DND-41 (cell line): Measurements from ENCODE around the gene ESYT2.

ENCODE experiments used
- ATAC-seq: fragments of 200-7000 bp; cut with Tn5 transposase; 3 replicates; pipeline ENCODE4 v1.9.1; 2021; ENCODE audit warnings: low read depth; ENCODE audit not compliant: insufficient read depth
- DNase-seq: peaks from one replicate; pipeline ENCODE4 v3.0.0-alpha.2; 2020
- H2AFZ ChIP-seq: 2 replicates; pipeline ENCODE4 v1.6.0; 2012; ENCODE audit warnings: low read depth, low read length
- H3K27ac ChIP-seq: 2 replicates; pipeline ENCODE4 v1.5.1; 2012; ENCODE audit warnings: low read length, inconsistent platforms
- H3K27me3 ChIP-seq: fragments of 200-600 bp; sonication (generic); 2 replicates; pipeline ENCODE4 v1.6.0; 2012; ENCODE audit warnings: low read length, mild to moderate bottlenecking, inconsistent platforms; ENCODE audit not compliant: insufficient read depth, poor library complexity
- H3K36me3 ChIP-seq: 2 replicates; pipeline ENCODE4 v1.5.1; 2012; ENCODE audit warnings: low read length, inconsistent platforms; ENCODE audit not compliant: insufficient read depth
- H3K4me1 ChIP-seq: 2 replicates; pipeline ENCODE4 v1.5.1; 2012; ENCODE audit warnings: mild to moderate bottlenecking, low read length; ENCODE audit not compliant: insufficient read depth
- H3K4me2 ChIP-seq: 2 replicates; pipeline ENCODE4 v1.6.0; 2012; ENCODE audit warnings: mild to moderate bottlenecking, moderate library complexity, low read length, inconsistent platforms; ENCODE audit not compliant: insufficient read depth
- H3K4me3 ChIP-seq, 2 experiments: fragments of 200-600 bp in 1 of 2; shearing (Covaris generic) in 1 of 2; 2 replicates each; pipeline ENCODE4 v1.5.1; 2012 to 2016; ENCODE audit warnings: inconsistent platforms in 2 of 2, low read length in 2 of 2, mild to moderate bottlenecking in 2 of 2, low read depth in 1 of 2, moderate library complexity in 1 of 2
- H3K79me2 ChIP-seq: 2 replicates; pipeline ENCODE4 v1.6.0; 2012; ENCODE audit warnings: low read length, inconsistent platforms; ENCODE audit not compliant: insufficient read depth
- H3K9ac ChIP-seq: 2 replicates; pipeline ENCODE4 v1.6.0; 2012; ENCODE audit warnings: low read depth, mild to moderate bottlenecking, inconsistent platforms, low read length, moderate library complexity
- H3K9me3 ChIP-seq: 2 replicates; pipeline ENCODE4 v1.5.1; 2012; ENCODE audit warnings: low read length, moderate library complexity, mild to moderate bottlenecking, inconsistent platforms; ENCODE audit not compliant: insufficient read depth, severe bottlenecking
- H4K20me1 ChIP-seq: 2 replicates; pipeline ENCODE4 v1.6.0; 2012; ENCODE audit warnings: low read length; ENCODE audit not compliant: insufficient read depth
- CTCF ChIP-seq: IDR thresholded peaks from 2 replicates; pipeline ENCODE4 v1.5.1; 2012; ENCODE audit warnings: borderline replicate concordance, low read length, moderate library complexity, mild to moderate bottlenecking; ENCODE audit not compliant: poor library complexity, severe bottlenecking; ENCODE audit errors: extremely low read depth
- EZH2 ChIP-seq: IDR thresholded peaks from 3 replicates; pipeline ENCODE4 v1.6.1; 2012; ENCODE audit warnings: borderline replicate concordance, low read depth, mild to moderate bottlenecking, moderate library complexity, low read length, inconsistent platforms; ENCODE audit not compliant: severe bottlenecking

The ESYT2 gene

GRCh38 chr7:158804335-158804734, 25.0 kb downstream of the ESYT2 start:
- no peak overlapping the region for H3K9ac ChIP-seq
- peaks cover 5% of the 10 kb centered on the region for H3K4me1 ChIP-seq
- H4K20me1 ChIP-seq = peaks cover 29% of the 10 kb centered on the region
- peaks cover 41% of the 10 kb centered on the region for H3K36me3 ChIP-seq
- DNase-seq (no peak), ATAC-seq (no peak)
- no peaks in the 10 kb centered on the region for H3K27me3 ChIP-seq
- peaks cover 4% of the 10 kb centered on the region for H3K9me3 ChIP-seq
- H3K79me2 ChIP-seq = peaks cover 94% of the 10 kb centered on the region
- no peak overlapping the region for H3K4me3 ChIP-seq
- no peak overlapping the region for H3K27ac ChIP-seq
- no peak for TF ChIP-seq EZH2
- no peak for TF ChIP-seq CTCF
- no peak overlapping the region for H3K4me2 ChIP-seq
- no peak overlapping the region for H2AFZ ChIP-seq

GRCh38 chr7:158803367-158803969, 25.8 kb downstream of the ESYT2 start:
- TF ChIP-seq CTCF (no peak), EZH2 (no peak)
- 0 out of 2 replicates have a peak overlapping the region, but pooled peaks have one; percentile 45 for H3K27ac ChIP-seq
- no peak overlapping the region for H3K4me3 ChIP-seq
- H3K9me3 ChIP-seq = peaks cover 4% of the 10 kb centered on the region
- peaks cover 94% of the 10 kb centered on the region for H3K79me2 ChIP-seq
- no peak overlapping the region for H2AFZ ChIP-seq
- ATAC-seq (no peak), DNase-seq (no peak)
- H3K9ac ChIP-seq = no peak overlapping the region
- H3K27me3 ChIP-seq = no peaks in the 10 kb centered on the region
- peaks cover 34% of the 10 kb centered on the region for H4K20me1 ChIP-seq
- H3K4me2 ChIP-seq = no peak overlapping the region
- peaks cover 37% of the 10 kb centered on the region for H3K36me3 ChIP-seq
- H3K4me1 ChIP-seq = peaks cover 5% of the 10 kb centered on the region

- Histone ChIP-seq H3K9me3 (peaks cover 4% of the 10 kb centered on the region), H3K9ac (no peak overlapping the region), H3K27me3 (no peaks in the 10 kb centered on the region), H3K79me2 (peaks cover 92% of the 10 kb centered on the region), H2AFZ (no peak overlapping the region), H3K4me3 (no peak overlapping the region), H3K36me3 (peaks cover 34% of the 10 kb centered on the region), H3K27ac (peak overlapping the region; percentile 45; the same call in 1 of the 2 replicates), H3K4me2 (no peak overlapping the region), H4K20me1 (peaks cover 34% of the 10 kb centered on the region), H3K4me1 (peaks cover 5% of the 10 kb centered on the region)
- ATAC-seq = no peak
- TF ChIP-seq CTCF (no peak), EZH2 (no peak)
- no peak for DNase-seq
Observed at GRCh38 chr7:158802535-158803366, 26.6 kb downstream of the ESYT2 start.
